ENCODE measurements around the gene KRT76. TPM values are rescaled to one million over a fixed set of nuclear protein-coding genes. Genes with fewer than 3 reads are reported as not detected.

The KRT76 gene
- total RNA-seq, 1 donor from 2014 or later: not detected

GRCh38 chr12:52742196-52742580 is 35.0 kb downstream of the KRT76 start:
- no peak for DNase-seq (ENCODE audit: low spot score in 2 of 2)

GRCh38 chr12:52741375-52742195 is 35.6 kb downstream of the KRT76 start:
- DNase-seq (ENCODE audit: low spot score in 2 of 2): no peak
- FAIRE-seq: no peak

More at GRCh38 chr12:52742196-52742580, 35.0 kb downstream of the KRT76 start:
- FAIRE-seq: no peak

- FAIRE-seq (no peak), DNase-seq (ENCODE audit: low spot score in 2 of 2) (no peak)
These were observed 36.6 kb downstream of the KRT76 start for GRCh38 chr12:52740584-52740983.

- FAIRE-seq: no peak
These were observed 37.2 kb downstream of the KRT76 start for GRCh38 chr12:52739963-52740362.

GRCh38 chr12:52735816-52736632 is 41.1 kb downstream of the KRT76 start:
- FAIRE-seq: no peak
- no peak for DNase-seq (ENCODE audit: low spot score in 2 of 2)

More at GRCh38 chr12:52739963-52740362, 37.2 kb downstream of the KRT76 start:
- DNase-seq (ENCODE audit: low spot score in 2 of 2): no peak

GRCh38 chr12:52735106-52735505 is 42.0 kb downstream of the KRT76 start:
- no peak for FAIRE-seq
- DNase-seq (ENCODE audit: low spot score in 2 of 2): no peak

- DNase-seq (ENCODE audit: low spot score in 2 of 2) (no peak), FAIRE-seq (no peak)
These were observed 46.4 kb downstream of the KRT76 start for GRCh38 chr12:52730793-52731192.

- no peak for DNase-seq (ENCODE audit: low spot score in 2 of 2)
- FAIRE-seq: no peak
These were observed 46.8 kb downstream of the KRT76 start for GRCh38 chr12:52730383-52730782.

GRCh38 chr12:52729147-52729546 is 48.0 kb downstream of the KRT76 start:
- DNase-seq (ENCODE audit: low spot score in 2 of 2): no peak
- no peak for FAIRE-seq

- FAIRE-seq (no peak), DNase-seq (ENCODE audit: low spot score in 2 of 2) (no peak)
These were observed 48.8 kb downstream of the KRT76 start for GRCh38 chr12:52728374-52728773.

- FAIRE-seq (no peak), DNase-seq (ENCODE audit: low spot score in 2 of 2) (no peak)
These were observed 50.1 kb downstream of the KRT76 start for GRCh38 chr12:52727037-52727436.

- DNase-seq (ENCODE audit: low spot score in 2 of 2) (no peak), FAIRE-seq (no peak)
These were observed 50.7 kb downstream of the KRT76 start for GRCh38 chr12:52726451-52726850.

- no peak for FAIRE-seq
These were observed 52.8 kb downstream of the KRT76 start for GRCh38 chr12:52724384-52724783.

GRCh38 chr12:52722680-52723079 is 54.5 kb downstream of the KRT76 start:
- FAIRE-seq (no peak), DNase-seq (ENCODE audit: low spot score in 2 of 2) (no peak)

More at GRCh38 chr12:52724384-52724783, 52.8 kb downstream of the KRT76 start:
- DNase-seq (ENCODE audit: low spot score in 2 of 2): no peak

GRCh38 chr12:52721838-52722470 is 55.2 kb downstream of the KRT76 start:
- DNase-seq (ENCODE audit: low spot score in 2 of 2) (no peak), FAIRE-seq (no peak)

- FAIRE-seq (no peak), DNase-seq (ENCODE audit: low spot score in 2 of 2) (no peak)
These were observed 56.7 kb downstream of the KRT76 start for GRCh38 chr12:52720365-52720886.

Small RNA genes within 50 kb of the gene (small RNA-seq; reads per million reads assigned to genes)
- gene AC107016.2: not detected

Other genes with a start within 250 kb of the KRT76 start
- gene KRT71, start 224.2 kb downstream of the KRT76 start, total RNA-seq: not detected
- not detected for gene KRT74, start 203.5 kb downstream of the KRT76 start, total RNA-seq
- not detected for gene KRT72, start 175.9 kb downstream of the KRT76 start, total RNA-seq
- not detected for gene KRT73, start 158.8 kb downstream of the KRT76 start, total RNA-seq
- not detected for gene KRT2, start 125.1 kb downstream of the KRT76 start, total RNA-seq
- 0.82 TPM for gene KRT1, start 96.9 kb downstream of the KRT76 start, total RNA-seq
- gene KRT77, start 73.8 kb downstream of the KRT76 start, total RNA-seq: not detected
- gene KRT3, start 18.8 kb upstream of the KRT76 start, total RNA-seq: not detected
- gene KRT4, start 36.8 kb upstream of the KRT76 start, total RNA-seq: not detected
- not detected for gene KRT79, start 57.0 kb upstream of the KRT76 start, total RNA-seq
- gene KRT78, start 71.6 kb upstream of the KRT76 start, total RNA-seq: not detected
- not detected for gene KRT8, start 127.7 kb upstream of the KRT76 start, total RNA-seq
- gene KRT18, start 171.8 kb upstream of the KRT76 start, total RNA-seq: 2.4 TPM
- 1,330 TPM for gene EIF4B, start 229.1 kb upstream of the KRT76 start, total RNA-seq

Data from frontal cortex (tissue), 4 donors.